GM18498 (cell line): ENCODE data around the gene EGFR.
"Not testable (repeated sequence)": the region's sequence is repeated elsewhere in the genome, so short reads cannot be mapped to it uniquely, and the experiment has no call there.

Experiments
- ATAC-seq: cut with Tn5 transposase; IDR thresholded peaks from one replicate; pipeline ENCODE4 v1.9.1; 2021; ENCODE audit warnings: mild to moderate bottlenecking, moderate library complexity; ENCODE audit not compliant: unreplicated experiment

EGFR gene

GRCh38 chr7:55034776-55035175 lies 16.0 kb downstream of the EGFR start:
- ATAC-seq = no peak

- ATAC-seq = not testable (repeated sequence)
Observed at GRCh38 chr7:55035410-55035809, 16.6 kb downstream of the EGFR start.

- ATAC-seq = no peak
Observed at GRCh38 chr7:55036950-55037736, 18.3 kb downstream of the EGFR start.

GRCh38 chr7:55043691-55044370 lies 25.0 kb downstream of the EGFR start:
- ATAC-seq = no peak

- no peak for ATAC-seq
Observed at GRCh38 chr7:55044371-55044717, 25.5 kb downstream of the EGFR start.

- ATAC-seq = no peak
Observed at GRCh38 chr7:55044791-55045190, 26.0 kb downstream of the EGFR start.

GRCh38 chr7:55046582-55047342 lies 27.9 kb downstream of the EGFR start:
- ATAC-seq = no peak

GRCh38 chr7:55048221-55048859 lies 29.5 kb downstream of the EGFR start:
- no peak for ATAC-seq

GRCh38 chr7:55050281-55050680 lies 31.5 kb downstream of the EGFR start:
- ATAC-seq = no peak

GRCh38 chr7:55052081-55052480 lies 33.3 kb downstream of the EGFR start:
- ATAC-seq = no peak

- ATAC-seq = no peak
Observed at GRCh38 chr7:55052741-55053427, 34.1 kb downstream of the EGFR start.

- no peak for ATAC-seq
Observed at GRCh38 chr7:55053651-55054571, 35.1 kb downstream of the EGFR start.

- ATAC-seq = no peak
Observed at GRCh38 chr7:55054758-55055157, 35.9 kb downstream of the EGFR start.

GRCh38 chr7:55055479-55055878 lies 36.7 kb downstream of the EGFR start:
- ATAC-seq = no peak

GRCh38 chr7:55056068-55056467 lies 37.3 kb downstream of the EGFR start:
- ATAC-seq = no peak

GRCh38 chr7:55056577-55057480 lies 38.0 kb downstream of the EGFR start:
- ATAC-seq = no peak

GRCh38 chr7:55058314-55058713 lies 39.5 kb downstream of the EGFR start:
- ATAC-seq = no peak

GRCh38 chr7:55059021-55059420 lies 40.2 kb downstream of the EGFR start:
- no peak for ATAC-seq

- ATAC-seq = no peak
Observed at GRCh38 chr7:55060085-55060484, 41.3 kb downstream of the EGFR start.
